ENCODE results near the gene TYK2.

Gene TYK2

GRCh38 chr19:10403137-10404021, 23.0 kb upstream of the TYK2 start, which contains the start of gene CDC37 (continued):
- TF ChIP-seq, protein P1, sequence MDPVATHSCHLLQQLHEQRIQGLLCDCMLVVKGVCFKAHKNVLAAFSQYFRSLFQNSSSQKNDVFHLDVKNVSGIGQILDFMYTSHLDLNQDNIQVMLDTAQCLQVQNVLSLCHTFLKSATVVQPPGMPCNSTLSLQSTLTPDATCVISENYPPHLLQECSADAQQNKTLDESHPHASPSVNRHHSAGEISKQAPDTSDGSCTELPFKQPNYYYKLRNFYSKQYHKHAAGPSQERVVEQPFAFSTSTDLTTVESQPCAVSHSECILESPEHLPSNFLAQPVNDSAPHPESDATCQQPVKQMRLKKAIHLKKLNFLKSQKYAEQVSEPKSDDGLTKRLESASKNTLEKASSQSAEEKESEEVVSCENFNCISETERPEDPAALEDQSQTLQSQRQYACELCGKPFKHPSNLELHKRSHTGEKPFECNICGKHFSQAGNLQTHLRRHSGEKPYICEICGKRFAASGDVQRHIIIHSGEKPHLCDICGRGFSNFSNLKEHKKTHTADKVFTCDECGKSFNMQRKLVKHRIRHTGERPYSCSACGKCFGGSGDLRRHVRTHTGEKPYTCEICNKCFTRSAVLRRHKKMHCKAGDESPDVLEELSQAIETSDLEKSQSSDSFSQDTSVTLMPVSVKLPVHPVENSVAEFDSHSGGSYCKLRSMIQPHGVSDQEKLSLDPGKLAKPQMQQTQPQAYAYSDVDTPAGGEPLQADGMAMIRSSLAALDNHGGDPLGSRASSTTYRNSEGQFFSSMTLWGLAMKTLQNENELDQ (tag by site-specific recombination; IDR thresholded peaks at IDR 0.05; ENCODE audit: low read depth), result no peak
- TF ChIP-seq, protein P2, sequence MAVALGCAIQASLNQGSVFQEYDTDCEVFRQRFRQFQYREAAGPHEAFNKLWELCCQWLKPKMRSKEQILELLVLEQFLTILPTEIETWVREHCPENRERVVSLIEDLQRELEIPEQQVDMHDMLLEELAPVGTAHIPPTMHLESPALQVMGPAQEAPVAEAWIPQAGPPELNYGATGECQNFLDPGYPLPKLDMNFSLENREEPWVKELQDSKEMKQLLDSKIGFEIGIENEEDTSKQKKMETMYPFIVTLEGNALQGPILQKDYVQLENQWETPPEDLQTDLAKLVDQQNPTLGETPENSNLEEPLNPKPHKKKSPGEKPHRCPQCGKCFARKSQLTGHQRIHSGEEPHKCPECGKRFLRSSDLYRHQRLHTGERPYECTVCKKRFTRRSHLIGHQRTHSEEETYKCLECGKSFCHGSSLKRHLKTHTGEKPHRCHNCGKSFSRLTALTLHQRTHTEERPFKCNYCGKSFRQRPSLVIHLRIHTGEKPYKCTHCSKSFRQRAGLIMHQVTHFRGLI (tag by site-specific recombination; IDR thresholded peaks at IDR 0.05), result no peak
- TF ChIP-seq KLF1 (tag by site-specific recombination; IDR thresholded peaks at IDR 0.05), result peak; percentile 64; the same call in 1 of the 2 replicates
- no peak for TF ChIP-seq HOXA7 (CRISPR knock-in tag; IDR thresholded peaks at IDR 0.05; ENCODE audit: borderline replicate concordance)
- TF ChIP-seq KLF9 (tag by site-specific recombination; IDR thresholded peaks at IDR 0.05; ENCODE audit: low read depth), result peak; percentile 94
- TF ChIP-seq ZNF658 (tag by site-specific recombination; IDR thresholded peaks at IDR 0.05), result no peak
- no peak for TF ChIP-seq ZNF19 (tag by site-specific recombination; IDR thresholded peaks at IDR 0.05; ENCODE audit: low read depth)
- no peak for TF ChIP-seq ZNF707 (tag by site-specific recombination; IDR thresholded peaks at IDR 0.05)
- TF ChIP-seq, protein P3, sequence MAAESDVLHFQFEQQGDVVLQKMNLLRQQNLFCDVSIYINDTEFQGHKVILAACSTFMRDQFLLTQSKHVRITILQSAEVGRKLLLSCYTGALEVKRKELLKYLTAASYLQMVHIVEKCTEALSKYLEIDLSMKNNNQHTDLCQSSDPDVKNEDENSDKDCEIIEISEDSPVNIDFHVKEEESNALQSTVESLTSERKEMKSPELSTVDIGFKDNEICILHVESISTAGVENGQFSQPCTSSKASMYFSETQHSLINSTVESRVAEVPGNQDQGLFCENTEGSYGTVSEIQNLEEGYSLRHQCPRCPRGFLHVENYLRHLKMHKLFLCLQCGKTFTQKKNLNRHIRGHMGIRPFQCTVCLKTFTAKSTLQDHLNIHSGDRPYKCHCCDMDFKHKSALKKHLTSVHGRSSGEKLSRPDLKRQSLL (tag by site-specific recombination; IDR thresholded peaks at IDR 0.05), result no peak
- 0 out of 2 replicates have a peak, but pooled peaks have one; percentile 8 for TF ChIP-seq ZNF391 (tag by site-specific recombination; IDR thresholded peaks at IDR 0.05; ENCODE audit: borderline replicate concordance, low read depth)
- TF ChIP-seq, protein P4, sequence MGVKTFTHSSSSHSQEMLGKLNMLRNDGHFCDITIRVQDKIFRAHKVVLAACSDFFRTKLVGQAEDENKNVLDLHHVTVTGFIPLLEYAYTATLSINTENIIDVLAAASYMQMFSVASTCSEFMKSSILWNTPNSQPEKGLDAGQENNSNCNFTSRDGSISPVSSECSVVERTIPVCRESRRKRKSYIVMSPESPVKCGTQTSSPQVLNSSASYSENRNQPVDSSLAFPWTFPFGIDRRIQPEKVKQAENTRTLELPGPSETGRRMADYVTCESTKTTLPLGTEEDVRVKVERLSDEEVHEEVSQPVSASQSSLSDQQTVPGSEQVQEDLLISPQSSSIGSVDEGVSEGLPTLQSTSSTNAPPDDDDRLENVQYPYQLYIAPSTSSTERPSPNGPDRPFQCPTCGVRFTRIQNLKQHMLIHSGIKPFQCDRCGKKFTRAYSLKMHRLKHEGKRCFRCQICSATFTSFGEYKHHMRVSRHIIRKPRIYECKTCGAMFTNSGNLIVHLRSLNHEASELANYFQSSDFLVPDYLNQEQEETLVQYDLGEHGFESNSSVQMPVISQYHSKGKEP (tag by site-specific recombination; IDR thresholded peaks at IDR 0.05), result no peak
- TF ChIP-seq KLF16 (tag by site-specific recombination; IDR thresholded peaks at IDR 0.05), result no peak
- no peak for TF ChIP-seq ZNF292 (tag by site-specific recombination; IDR thresholded peaks at IDR 0.05; ENCODE audit: borderline replicate concordance, low read depth)
- peak; percentile 54; the same call in 1 of the 2 replicates for TF ChIP-seq KLF17 (tag by site-specific recombination; IDR thresholded peaks at IDR 0.05)
- no peak for TF ChIP-seq ZNF274 (IDR thresholded peaks at IDR 0.05; ENCODE audit: low read length)
- TF ChIP-seq ZNF274 (tag by site-specific recombination; IDR thresholded peaks at IDR 0.05; ENCODE audit: borderline replicate concordance), result no peak
- TF ChIP-seq ZNF132 (tag by site-specific recombination; IDR thresholded peaks at IDR 0.05; ENCODE audit: borderline replicate concordance), result no peak
- no peak for TF ChIP-seq ZNF585B (tag by site-specific recombination; IDR thresholded peaks at IDR 0.05)
- no peak for TF ChIP-seq ZSCAN5A (tag by site-specific recombination; IDR thresholded peaks at IDR 0.05)
- TF ChIP-seq SP2 (tag by site-specific recombination; IDR thresholded peaks at IDR 0.05), result peak; percentile 92
- TF ChIP-seq MZF1 (tag by site-specific recombination; IDR thresholded peaks at IDR 0.05; ENCODE audit: borderline replicate concordance), result no peak
- TF ChIP-seq ZNF501 (tag by site-specific recombination; IDR thresholded peaks at IDR 0.05), result 0 out of 2 replicates have a peak, but pooled peaks have one; percentile 36
- no peak for TF ChIP-seq ZNF133 (tag by site-specific recombination; IDR thresholded peaks at IDR 0.05)
- TF ChIP-seq ZNF10 (tag by site-specific recombination; IDR thresholded peaks at IDR 0.05), result no peak
- TF ChIP-seq ELK4 (IDR thresholded peaks at IDR 0.05; ENCODE audit: borderline replicate concordance, low read depth, low read length), result no peak
- TF ChIP-seq ZNF155 (tag by site-specific recombination; IDR thresholded peaks at IDR 0.05), result no peak
- TF ChIP-seq ZNF146 (tag by site-specific recombination; IDR thresholded peaks at IDR 0.05), result no peak
- TF ChIP-seq ZNF394 (tag by site-specific recombination; IDR thresholded peaks at IDR 0.05; ENCODE audit: borderline replicate concordance), result no peak
- peak; percentile 45; the same call in 1 of the 2 replicates for TF ChIP-seq KLF7 (tag by site-specific recombination; IDR thresholded peaks at IDR 0.05; ENCODE audit: borderline replicate concordance)

Data from HEK293 (cell line).